Muscle layer of colon (tissue), 2 donors: ENCODE data around the gene ITGBL1.

Source experiments
- H3K27ac ChIP-seq: one replicate; pipeline ENCODE4 v1.7.0; 2013; ENCODE audit warnings: low read depth, mild to moderate bottlenecking, low read length, moderate library complexity
- H3K27me3 ChIP-seq, 2 donors: one replicate each; pipeline ENCODE4 v1.7.0; 2013; ENCODE audit warnings: low read length in 2 of 2, mild to moderate bottlenecking in 2 of 2; ENCODE audit not compliant: insufficient read depth in 2 of 2, control insufficient read depth in 1 of 2
- H3K36me3 ChIP-seq: one replicate; pipeline ENCODE4 v1.7.0; 2013; ENCODE audit warnings: mild to moderate bottlenecking, low read length; ENCODE audit not compliant: insufficient read depth
- H3K4me1 ChIP-seq: one replicate; pipeline ENCODE4 v1.7.0; 2013; ENCODE audit warnings: mild to moderate bottlenecking, low read length; ENCODE audit not compliant: insufficient read depth
- H3K4me3 ChIP-seq, 2 donors: one replicate each; pipeline ENCODE4 v1.7.0; 2013; ENCODE audit warnings: low read length in 2 of 2, low read depth in 1 of 2, mild to moderate bottlenecking in 1 of 2, moderate library complexity in 1 of 2
- H3K9ac ChIP-seq: one replicate; pipeline ENCODE4 v1.7.0; 2013; ENCODE audit warnings: low read length
- H3K9me3 ChIP-seq: one replicate; pipeline ENCODE4 v1.7.0; 2013; ENCODE audit warnings: mild to moderate bottlenecking, low read length
- donor health status: abdominal sarcoma.
- donor health status: Adenocarcinoma of cecum.

Gene ITGBL1

DNA sequence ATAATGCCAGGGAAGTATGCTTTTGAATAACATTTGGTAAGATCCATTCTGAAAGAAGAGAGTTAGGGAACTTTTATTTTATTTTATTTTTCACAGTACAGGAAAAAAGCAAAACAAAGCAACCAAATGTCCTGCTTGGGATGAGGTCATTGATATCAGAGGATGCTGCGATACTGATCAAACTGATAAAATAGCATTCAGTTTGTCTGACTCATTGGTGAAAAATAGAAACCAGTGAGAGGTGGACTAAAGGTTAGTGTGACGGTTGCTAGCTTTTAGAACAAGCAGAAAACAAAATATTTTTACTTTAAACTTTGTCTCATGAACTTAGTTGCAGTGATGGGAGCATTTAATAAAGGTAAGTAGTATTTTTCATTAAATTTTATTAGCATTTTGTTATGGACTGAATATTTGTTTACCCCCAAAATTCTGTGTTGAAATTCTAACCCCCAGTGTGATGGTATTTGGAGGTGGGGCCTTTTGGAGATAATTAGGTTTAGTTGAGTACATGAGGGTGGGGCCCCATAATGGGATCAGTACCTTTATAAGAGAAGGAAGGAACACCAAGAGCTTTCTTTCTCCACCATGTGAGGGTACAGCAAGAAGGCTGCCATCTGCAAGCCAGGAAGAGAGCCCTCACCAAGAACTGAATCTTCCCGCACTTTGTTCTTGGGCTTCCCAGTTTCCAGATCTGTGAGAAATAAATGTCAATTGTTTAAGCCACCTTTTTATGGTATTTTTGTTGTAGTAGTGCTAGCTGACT, 37.3 kb downstream of the ITGBL1 start:
- Histone ChIP-seq H3K9me3 (no peaks in the 10 kb centered on the region), H3K9ac (no peak overlapping the region), H3K4me3 (no peak overlapping the region), H3K4me1 (no peaks in the 10 kb centered on the region), H3K27me3 (no peaks in the 10 kb centered on the region), H3K36me3 (no peaks in the 10 kb centered on the region), H3K27ac (no peak overlapping the region)

DNA sequence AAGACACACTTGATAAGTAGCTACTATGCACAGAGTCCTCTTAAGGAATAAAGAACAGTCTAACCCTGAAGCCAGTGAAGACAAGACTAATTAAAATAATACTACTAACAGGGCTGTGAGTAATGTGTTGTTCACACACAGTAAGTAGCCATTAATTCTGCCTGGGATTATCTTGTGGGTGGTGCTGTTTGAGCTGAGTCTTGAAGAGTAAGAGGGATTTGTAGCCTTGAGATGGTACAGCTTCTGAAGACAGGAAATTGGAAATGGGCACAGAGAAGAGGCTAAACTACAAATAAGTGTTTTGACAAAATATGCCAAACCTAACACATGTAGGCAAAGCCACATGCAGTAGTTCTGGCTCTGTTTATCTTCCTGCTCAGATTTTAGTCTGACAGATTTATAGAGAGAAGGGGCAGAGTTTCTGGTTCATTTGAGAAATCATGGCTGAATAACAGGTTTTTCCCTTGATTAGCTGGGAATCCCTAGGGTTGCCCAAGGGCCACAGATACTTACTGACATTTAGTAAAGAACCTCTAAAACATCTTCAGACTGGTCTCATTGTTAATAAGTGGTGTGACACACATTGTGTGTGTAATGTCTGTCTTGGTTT, 38.0 kb downstream of the ITGBL1 start:
- H3K27ac ChIP-seq: no peak overlapping the region
- no peak overlapping the region for H3K9ac ChIP-seq
- H3K4me1 ChIP-seq: no peaks in the 10 kb centered on the region
- no peaks in the 10 kb centered on the region for H3K9me3 ChIP-seq
- no peaks in the 10 kb centered on the region for H3K27me3 ChIP-seq
- no peak overlapping the region for H3K4me3 ChIP-seq
- H3K36me3 ChIP-seq: no peaks in the 10 kb centered on the region

DNA sequence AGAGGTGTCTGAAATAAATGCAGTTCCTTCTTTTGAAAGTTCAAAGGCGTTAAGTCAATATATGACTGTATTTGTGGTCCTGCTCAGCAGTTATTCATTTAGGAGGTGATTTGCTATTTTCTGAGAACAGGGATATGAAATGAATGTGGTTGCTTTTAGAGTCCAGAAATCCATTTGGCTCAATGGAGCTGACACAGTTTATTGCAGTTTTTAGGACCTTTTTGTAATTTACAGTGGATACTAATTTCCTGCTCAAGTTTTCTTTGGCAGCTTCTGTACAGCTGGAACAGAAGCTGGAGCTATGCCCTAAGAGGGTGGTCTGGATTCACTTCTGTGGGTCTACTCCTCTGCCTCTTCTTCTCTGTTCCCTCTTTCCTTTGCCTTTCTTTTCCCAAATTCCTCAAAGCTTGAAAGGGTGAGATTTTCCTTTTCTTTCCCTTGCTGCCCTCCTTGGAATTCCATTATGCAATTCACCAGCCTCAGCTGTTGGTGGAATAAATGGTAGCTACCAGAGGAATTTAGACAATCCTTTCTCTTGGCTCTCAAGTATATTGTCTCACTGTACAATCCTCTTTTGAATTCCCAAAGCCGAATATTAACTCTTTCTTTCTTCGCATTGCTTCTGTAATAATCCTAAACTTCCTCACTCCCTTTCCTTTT, 39.9 kb downstream of the ITGBL1 start:
- Histone ChIP-seq H3K27ac (no peak overlapping the region), H3K27me3 (no peaks in the 10 kb centered on the region), H3K9ac (no peak overlapping the region), H3K9me3 (no peaks in the 10 kb centered on the region), H3K4me1 (no peaks in the 10 kb centered on the region), H3K36me3 (no peaks in the 10 kb centered on the region), H3K4me3 (no peak overlapping the region)

DNA sequence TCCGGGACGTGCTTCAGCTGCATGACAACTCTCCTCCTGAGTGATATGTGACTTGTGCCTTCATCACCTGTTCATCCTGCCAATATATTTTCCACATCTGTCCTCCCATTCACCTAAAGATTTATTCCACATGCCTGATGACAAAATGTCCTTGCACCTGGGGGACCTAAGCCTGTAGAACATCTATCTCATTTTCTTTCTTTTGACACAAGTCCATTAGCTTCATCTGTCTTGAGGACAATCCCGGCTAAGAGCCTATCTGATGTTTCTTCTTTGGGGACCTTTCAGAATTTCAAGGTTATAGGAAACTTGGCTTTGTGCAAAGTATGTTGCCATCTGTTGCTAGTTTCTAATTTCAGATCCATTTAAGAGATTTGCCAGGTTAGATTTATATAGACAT, 41.1 kb downstream of the ITGBL1 start:
- Histone ChIP-seq H3K36me3 (no peaks in the 10 kb centered on the region), H3K9ac (no peak overlapping the region), H3K9me3 (no peaks in the 10 kb centered on the region), H3K27ac (no peak overlapping the region), H3K27me3 (no peaks in the 10 kb centered on the region), H3K4me1 (no peaks in the 10 kb centered on the region), H3K4me3 (no peak overlapping the region)

DNA sequence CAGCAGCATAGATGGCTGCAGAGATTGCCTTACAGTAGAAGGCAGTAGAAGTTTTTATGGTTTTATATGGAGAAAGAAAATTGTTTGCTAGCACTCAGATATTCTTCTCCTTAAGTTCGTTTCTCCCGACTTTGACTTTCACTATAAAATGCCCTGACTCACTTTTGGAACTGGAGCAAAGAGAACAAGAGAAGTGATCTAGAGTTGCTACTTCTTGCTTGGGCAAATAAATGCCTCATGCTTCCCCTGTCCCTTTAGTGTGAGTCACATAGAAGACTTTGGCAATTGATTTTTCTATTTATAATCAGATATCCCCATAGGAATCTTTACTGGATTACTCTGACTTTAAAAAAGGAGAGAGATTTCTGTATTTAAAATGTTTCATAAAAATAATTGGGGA, 46.9 kb downstream of the ITGBL1 start:
- H3K27me3 ChIP-seq: no peaks in the 10 kb centered on the region
- H3K9me3 ChIP-seq: no peaks in the 10 kb centered on the region
- no peak overlapping the region for H3K27ac ChIP-seq
- no peak overlapping the region for H3K4me3 ChIP-seq
- no peak overlapping the region for H3K9ac ChIP-seq
- H3K4me1 ChIP-seq: no peaks in the 10 kb centered on the region
- no peaks in the 10 kb centered on the region for H3K36me3 ChIP-seq

DNA sequence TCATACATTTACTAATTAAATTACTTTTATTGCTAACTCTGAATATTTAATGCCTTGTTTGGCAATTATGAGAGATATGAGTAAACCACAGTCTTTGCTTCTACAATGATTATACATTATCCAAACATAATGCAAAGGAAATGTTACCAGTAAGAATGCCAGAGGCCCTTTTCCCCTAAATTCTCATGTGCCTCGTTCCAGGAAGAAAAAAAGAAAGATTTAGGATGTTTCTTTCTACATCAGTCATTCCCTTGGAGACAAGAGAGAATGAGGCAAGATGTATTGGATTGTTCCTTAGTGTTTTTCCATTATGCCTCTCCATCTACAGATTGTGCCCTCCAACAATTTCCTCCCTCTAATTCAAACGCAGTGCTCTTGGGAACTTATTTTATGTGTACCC, 50.1 kb downstream of the ITGBL1 start:
- H3K9ac ChIP-seq: no peak overlapping the region
- H3K27me3 ChIP-seq: no peaks in the 10 kb centered on the region
- no peak overlapping the region for H3K27ac ChIP-seq
- H3K36me3 ChIP-seq: no peaks in the 10 kb centered on the region
- no peaks in the 10 kb centered on the region for H3K9me3 ChIP-seq
- H3K4me1 ChIP-seq: no peaks in the 10 kb centered on the region
- H3K4me3 ChIP-seq: no peak overlapping the region

DNA sequence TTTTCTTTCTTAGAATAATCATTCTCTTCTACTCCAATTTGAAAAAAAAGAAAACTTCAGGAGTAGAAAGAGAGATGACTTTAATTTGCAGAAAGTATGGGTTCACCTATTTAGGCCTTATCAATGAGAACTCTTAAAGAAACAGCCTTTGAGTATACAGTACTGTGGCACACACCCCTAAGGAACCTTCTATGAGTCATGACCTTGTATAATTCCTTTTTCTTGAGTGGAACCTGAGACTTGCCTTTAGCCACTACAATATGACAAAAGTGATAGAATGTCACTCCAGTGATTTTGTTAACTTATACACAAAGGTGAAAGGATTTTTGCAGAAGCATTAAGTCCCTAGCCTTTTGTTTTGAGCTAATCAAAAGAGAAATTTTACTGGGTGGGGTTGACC, 58.7 kb downstream of the ITGBL1 start:
- Histone ChIP-seq H3K9me3 (no peaks in the 10 kb centered on the region), H3K4me1 (no peaks in the 10 kb centered on the region), H3K9ac (no peak overlapping the region), H3K36me3 (no peaks in the 10 kb centered on the region), H3K27me3 (no peaks in the 10 kb centered on the region), H3K4me3 (no peak overlapping the region), H3K27ac (no peak overlapping the region)

DNA sequence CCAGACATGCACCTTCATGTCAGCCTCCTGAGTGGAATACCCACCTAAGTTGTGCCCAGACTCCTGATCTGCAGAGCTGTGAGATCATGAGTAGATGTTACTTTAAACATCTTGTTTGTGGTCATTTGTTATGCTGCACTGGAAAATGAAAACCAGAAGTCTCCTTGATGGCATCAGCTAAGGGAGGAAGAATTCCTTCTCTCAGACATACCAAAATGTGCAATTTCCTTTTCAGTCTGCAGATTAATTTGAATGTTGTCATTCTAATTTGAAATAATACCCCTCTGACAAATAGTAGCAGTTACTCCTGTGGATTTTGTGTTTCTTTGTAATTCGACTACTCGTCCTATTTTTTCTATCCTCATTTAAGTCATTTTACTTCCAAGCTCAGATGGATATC, 59.3 kb downstream of the ITGBL1 start:
- no peak overlapping the region for H3K9ac ChIP-seq
- H3K27ac ChIP-seq: no peak overlapping the region
- no peak overlapping the region for H3K4me3 ChIP-seq
- no peaks in the 10 kb centered on the region for H3K27me3 ChIP-seq
- H3K9me3 ChIP-seq: no peaks in the 10 kb centered on the region
- H3K4me1 ChIP-seq: no peaks in the 10 kb centered on the region
- no peaks in the 10 kb centered on the region for H3K36me3 ChIP-seq

DNA sequence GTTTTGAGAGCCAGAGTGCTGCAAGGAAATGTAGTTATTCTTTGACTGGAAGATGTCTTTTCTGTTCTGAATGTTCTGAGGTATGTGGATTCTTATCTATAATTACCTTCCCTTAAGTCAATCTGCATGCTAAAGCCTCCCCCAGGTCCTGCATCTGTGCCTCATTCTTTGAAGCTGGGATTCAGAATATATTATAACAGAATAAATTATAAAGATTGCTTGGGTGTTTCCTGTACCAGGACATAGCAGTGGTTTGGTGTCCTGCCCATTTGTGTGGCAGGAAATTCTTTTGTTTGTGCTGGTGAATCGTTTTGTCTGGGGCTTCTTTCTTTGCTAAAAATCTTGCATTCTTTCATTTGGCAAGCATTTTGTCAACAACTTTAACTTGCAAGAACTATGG, 60.2 kb downstream of the ITGBL1 start:
- Histone ChIP-seq H3K27ac (no peak overlapping the region), H3K27me3 (no peaks in the 10 kb centered on the region)

DNA sequence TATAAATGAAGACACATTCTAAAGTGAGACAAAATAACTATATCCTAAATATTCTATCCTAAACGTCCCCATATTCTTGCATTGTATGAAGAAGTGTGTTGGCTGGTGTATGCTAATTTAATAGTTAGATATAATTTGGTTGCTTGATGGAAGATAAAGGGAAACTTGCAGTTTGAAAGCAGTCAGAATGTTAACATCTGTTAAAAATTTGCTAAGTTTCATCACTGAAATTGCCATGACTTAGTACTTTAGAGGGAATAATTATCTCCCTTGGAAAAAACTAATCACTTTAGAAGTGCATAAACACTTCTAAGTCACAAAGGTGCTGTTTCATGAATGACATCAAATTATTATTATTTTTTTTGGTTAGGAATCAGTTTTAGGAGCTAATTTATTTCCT, 61.6 kb downstream of the ITGBL1 start:
- no peak overlapping the region for H3K9ac ChIP-seq
- no peaks in the 10 kb centered on the region for H3K9me3 ChIP-seq
- H3K4me1 ChIP-seq: no peaks in the 10 kb centered on the region
- H3K36me3 ChIP-seq: no peaks in the 10 kb centered on the region
- H3K27ac ChIP-seq: no peak overlapping the region
- no peaks in the 10 kb centered on the region for H3K27me3 ChIP-seq
- no peak overlapping the region for H3K4me3 ChIP-seq

More for the DNA sequence above, 60.2 kb downstream of the ITGBL1 start:
- no peak overlapping the region for H3K4me3 ChIP-seq
- no peaks in the 10 kb centered on the region for H3K36me3 ChIP-seq
- no peak overlapping the region for H3K9ac ChIP-seq
- H3K9me3 ChIP-seq: no peaks in the 10 kb centered on the region
- no peaks in the 10 kb centered on the region for H3K4me1 ChIP-seq

DNA sequence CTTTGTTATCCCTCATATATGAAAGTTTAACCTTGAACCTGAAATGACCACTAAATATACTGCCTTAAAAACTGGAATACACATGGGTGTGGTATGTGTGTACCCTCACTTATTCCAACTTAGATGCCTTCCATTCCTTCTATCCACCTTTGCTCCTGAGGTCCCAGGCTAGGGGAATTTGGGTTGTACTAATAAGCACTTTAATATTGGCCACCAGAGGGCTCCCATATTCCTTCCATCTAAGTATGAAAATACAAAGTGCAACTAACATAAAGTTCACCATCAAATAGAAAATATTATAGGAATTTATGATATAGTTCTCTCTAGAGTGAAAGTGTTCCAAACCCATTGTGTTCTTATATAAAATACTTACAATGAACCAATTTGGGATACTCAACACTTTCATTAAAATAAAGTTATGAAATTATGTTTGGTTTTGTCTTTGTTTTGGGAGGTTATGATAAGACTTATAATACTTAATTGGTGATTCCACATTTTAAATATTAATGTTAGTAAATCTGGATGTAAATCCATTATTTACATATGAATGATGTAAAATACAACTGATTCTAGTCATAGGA, 62.3 kb downstream of the ITGBL1 start:
- H3K27ac ChIP-seq: no peak overlapping the region
- H3K27me3 ChIP-seq: no peaks in the 10 kb centered on the region

More for the DNA sequence above, 62.3 kb downstream of the ITGBL1 start:
- Histone ChIP-seq H3K4me3 (no peak overlapping the region), H3K9me3 (no peaks in the 10 kb centered on the region), H3K9ac (no peak overlapping the region), H3K36me3 (no peaks in the 10 kb centered on the region), H3K4me1 (no peaks in the 10 kb centered on the region)
